Activated CD8-positive, alpha-beta T cell treated with anti-CD3 and anti-CD28 coated beads for 36 hours (primary cell): ENCODE results near the gene PLK2. TPM values are rescaled to one million over a fixed set of nuclear protein-coding genes. Genes with fewer than 3 reads are reported as not detected.

Experiments
- ATAC-seq: fragments of 200-7000 bp; cut with Tn5 transposase; one replicate; pipeline ENCODE4 v1.10.0; 2021; ENCODE audit warnings: mild to moderate bottlenecking, moderate library complexity
- CTCF ChIA-PET: fragments of 350-600 bp; sonication (Branson Sonifier 250); formaldehyde crosslinking; loops from one replicate; lab custom pipeline; 2021; ENCODE audit warnings: antibody characterized with exemption; lab: Charles Lee
- POLR2A ChIA-PET: fragments of 350-600 bp; sonication (Branson Sonifier 250); formaldehyde crosslinking; loops from one replicate; lab custom pipeline; 2021; ENCODE audit warnings: antibody characterized with exemption; lab: Charles Lee
- DNase-seq: peaks from one replicate; pipeline ENCODE4 v3.0.0-alpha.2; 2020
- H3K27ac Mint-ChIP-seq: one replicate; pipeline ENCODE4 v1.8.0; 2021; ENCODE audit warnings: mild to moderate bottlenecking, mixed read lengths
- H3K27me3 Mint-ChIP-seq: one replicate; pipeline ENCODE4 v1.8.0; 2021; ENCODE audit warnings: mixed read lengths
- H3K36me3 Mint-ChIP-seq: one replicate; pipeline ENCODE4 v1.8.0; 2021; ENCODE audit warnings: low read depth, mixed read lengths
- H3K4me1 Mint-ChIP-seq: one replicate; pipeline ENCODE4 v1.8.0; 2021; ENCODE audit warnings: low read depth, mixed read lengths
- H3K4me3 Mint-ChIP-seq: one replicate; pipeline ENCODE4 v1.8.0; 2021; ENCODE audit warnings: mild to moderate bottlenecking, moderate library complexity, mixed read lengths
- H3K9me3 Mint-ChIP-seq: one replicate; pipeline ENCODE4 v1.8.0; 2021; ENCODE audit warnings: mixed read lengths
- intact Hi-C: fragments of 100-400 bp; cut with micrococcal nuclease; formaldehyde crosslinking; loops from one replicate; pipeline ENCODE4 v1.10.0; 2022
- total RNA-seq, 2 experiments: library from RNA; stranded (reverse); gene quantifications; one replicate each; pipeline ENCODE4 v1.2.3, GENCODE V29; 2021
- TF ChIP-seq, protein P1 (sequence below): fragments of 200-600 bp; IDR thresholded peaks from one replicate; pipeline ENCODE4 v1.8.0; 2022; ENCODE audit warnings: antibody characterized with exemption, mild to moderate bottlenecking

The PLK2 gene
- total RNA-seq, 2 experiments from 2014 or later: 3.1 to 4.0 TPM

DNA sequence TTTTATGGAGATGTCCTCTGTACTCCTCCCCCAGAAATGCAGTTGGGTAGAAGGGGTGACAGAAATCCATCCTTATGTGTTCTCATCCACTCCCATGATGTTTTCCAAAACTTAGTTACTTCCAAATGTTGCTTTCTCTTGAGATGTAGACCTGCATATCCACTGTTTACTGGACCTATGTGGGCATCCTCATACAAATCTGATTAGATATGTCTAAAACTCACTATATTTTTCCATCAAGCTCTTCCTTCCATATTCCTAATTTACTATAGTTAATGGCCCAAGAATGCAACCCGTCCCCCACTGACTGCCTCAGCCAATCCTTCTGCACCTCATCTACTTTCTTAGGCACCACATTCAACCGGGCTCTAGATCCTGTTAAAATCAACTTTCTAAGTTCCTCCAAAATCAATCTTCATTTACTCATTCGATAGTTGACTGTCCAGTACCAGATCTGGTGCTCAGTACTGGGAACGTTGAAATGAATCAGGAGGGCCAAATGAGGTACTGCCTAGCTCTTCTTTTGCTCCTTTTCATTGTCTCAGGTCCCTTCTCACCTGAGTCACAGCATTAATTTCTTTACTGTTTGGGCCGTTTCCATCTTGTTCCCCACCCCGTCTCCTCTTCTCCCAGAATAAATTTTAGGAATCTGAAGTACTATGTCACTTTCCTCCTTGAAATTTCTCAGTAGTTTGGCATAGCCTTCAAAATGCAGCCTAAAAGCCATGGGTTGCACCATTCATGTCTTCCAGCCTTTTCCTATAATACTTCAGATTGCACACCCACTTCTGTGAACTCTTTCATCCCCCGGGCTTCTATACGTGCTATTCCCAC is 7.9 kb downstream of the PLK2 start:
- Mint-ChIP-seq H3K36me3 (no peaks in the 10 kb centered on the region), H3K27ac (no peak overlapping the region), H3K4me3 (no peak overlapping the region), H3K4me1 (no peaks in the 10 kb centered on the region), H3K9me3 (no peaks in the 10 kb centered on the region), H3K27me3 (no peaks in the 10 kb centered on the region)
- intact Hi-C loops: no loop called here
- ChIA-PET CTCF (no interaction called here), POLR2A (interaction anchor here (1.1 kb wide), 1 partner anchor 22 kb away, joined by 5 read pairs; no protein-coding TSS in a partner anchor)
- no peak for ATAC-seq
- TF ChIP-seq, protein P1, sequence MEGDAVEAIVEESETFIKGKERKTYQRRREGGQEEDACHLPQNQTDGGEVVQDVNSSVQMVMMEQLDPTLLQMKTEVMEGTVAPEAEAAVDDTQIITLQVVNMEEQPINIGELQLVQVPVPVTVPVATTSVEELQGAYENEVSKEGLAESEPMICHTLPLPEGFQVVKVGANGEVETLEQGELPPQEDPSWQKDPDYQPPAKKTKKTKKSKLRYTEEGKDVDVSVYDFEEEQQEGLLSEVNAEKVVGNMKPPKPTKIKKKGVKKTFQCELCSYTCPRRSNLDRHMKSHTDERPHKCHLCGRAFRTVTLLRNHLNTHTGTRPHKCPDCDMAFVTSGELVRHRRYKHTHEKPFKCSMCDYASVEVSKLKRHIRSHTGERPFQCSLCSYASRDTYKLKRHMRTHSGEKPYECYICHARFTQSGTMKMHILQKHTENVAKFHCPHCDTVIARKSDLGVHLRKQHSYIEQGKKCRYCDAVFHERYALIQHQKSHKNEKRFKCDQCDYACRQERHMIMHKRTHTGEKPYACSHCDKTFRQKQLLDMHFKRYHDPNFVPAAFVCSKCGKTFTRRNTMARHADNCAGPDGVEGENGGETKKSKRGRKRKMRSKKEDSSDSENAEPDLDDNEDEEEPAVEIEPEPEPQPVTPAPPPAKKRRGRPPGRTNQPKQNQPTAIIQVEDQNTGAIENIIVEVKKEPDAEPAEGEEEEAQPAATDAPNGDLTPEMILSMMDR: no peak
- DNase-seq: no peak

DNA sequence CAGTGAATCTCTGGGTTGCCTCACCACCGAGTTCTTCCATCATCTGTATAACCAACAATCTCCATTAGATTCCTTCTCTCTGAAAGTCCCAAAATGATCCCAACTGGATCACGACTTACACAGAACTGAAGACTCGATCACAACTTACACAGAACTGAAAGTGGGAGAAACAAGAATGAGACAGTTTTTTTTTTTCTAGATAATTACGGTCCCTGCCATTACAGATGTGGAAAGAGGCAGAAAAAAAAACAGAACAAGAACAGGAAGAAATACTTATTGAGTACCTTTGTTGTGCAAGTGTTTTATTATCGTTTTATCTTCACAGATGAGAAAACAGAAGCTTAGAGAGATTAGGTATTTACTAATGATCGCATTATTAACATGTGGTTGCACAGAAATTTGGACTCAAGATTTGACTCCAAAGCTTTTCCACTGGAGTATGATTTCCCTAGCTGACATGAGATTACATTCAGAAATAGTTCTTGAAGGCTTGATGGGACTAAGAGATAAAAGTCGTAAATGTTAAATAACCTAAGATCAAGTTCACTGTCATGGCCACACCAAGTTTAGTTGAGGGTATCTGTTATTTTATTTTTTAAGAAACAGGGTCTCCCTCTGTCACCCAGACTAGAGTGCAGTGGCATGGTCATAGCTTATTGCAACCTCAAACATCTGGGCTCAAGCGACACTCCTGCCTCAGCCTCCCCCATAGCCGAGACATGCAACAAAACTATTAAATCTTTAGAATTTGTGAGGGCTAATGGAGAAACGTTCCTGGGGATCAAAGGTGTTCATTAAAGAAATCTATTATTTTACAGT is 8.9 kb downstream of the PLK2 start:
- TF ChIP-seq, protein P1: no peak
- DNase-seq (no peak), ATAC-seq (no peak)
- H3K4me1 Mint-ChIP-seq: no peaks in the 10 kb centered on the region
- peaks cover 2% of the 10 kb centered on the region for H3K27me3 Mint-ChIP-seq
- H3K9me3 Mint-ChIP-seq: peaks cover 1% of the 10 kb centered on the region
- intact Hi-C loops: no loop called here
- H3K36me3 Mint-ChIP-seq: no peaks in the 10 kb centered on the region
- ChIA-PET CTCF (interaction anchor here (1.7 kb wide), 1 partner anchor 9 kb away, joined by 9 read pairs; no protein-coding TSS in a partner anchor), POLR2A (interaction anchor here (1.1 kb wide), 1 partner anchor 21 kb away, joined by 5 read pairs; no protein-coding TSS in a partner anchor)
- no peak overlapping the region for H3K27ac Mint-ChIP-seq
- H3K4me3 Mint-ChIP-seq: no peak overlapping the region

DNA sequence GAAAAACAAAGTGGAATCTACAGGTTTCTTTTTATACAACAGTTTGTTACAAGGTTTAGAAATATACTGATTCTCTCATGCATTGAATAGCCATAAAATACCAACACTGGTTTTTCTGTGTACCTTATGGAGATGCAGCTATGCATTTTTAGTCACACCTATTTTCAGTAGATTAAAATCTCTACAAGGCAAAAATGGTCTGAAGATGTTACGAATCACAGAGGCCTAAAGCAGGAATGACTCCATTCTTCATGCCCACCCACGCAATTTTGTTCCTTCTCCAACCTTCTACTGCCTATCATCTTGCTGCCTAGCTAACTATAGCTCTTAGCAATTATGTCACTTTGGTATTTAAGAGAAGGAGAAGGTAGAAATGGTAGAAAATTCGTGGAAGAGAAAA is 9.9 kb downstream of the PLK2 start:
- Mint-ChIP-seq H3K4me3 (no peak overlapping the region), H3K36me3 (no peaks in the 10 kb centered on the region), H3K27ac (no peak overlapping the region), H3K27me3 (peaks cover 2% of the 10 kb centered on the region), H3K4me1 (no peaks in the 10 kb centered on the region), H3K9me3 (peaks cover 4% of the 10 kb centered on the region)
- TF ChIP-seq, protein P1: no peak
- ChIA-PET CTCF (interaction anchor here (1.7 kb wide), 1 partner anchor 10 kb away, joined by 9 read pairs; no protein-coding TSS in a partner anchor), POLR2A (no interaction called here)
- DNase-seq (no peak), ATAC-seq (no peak)
- intact Hi-C loops: no loop called here

DNA sequence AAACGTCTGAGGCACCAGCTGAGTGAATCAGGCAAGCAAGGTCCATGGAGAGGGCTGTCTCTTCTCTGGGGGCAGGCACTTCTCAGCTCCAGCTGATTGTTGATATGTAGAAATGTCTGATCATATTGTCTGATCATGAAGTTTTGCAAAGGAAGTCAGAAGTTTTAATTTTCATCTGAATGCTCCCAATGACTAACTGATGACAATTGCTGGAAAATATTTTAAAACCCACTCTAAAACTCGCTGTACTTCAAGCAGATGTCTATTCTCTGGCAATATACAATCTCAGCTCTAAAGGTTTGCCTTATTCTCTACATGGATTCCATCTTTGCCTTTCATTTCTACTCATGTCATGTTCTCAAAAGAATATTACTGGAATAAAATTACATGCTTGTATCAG is 12.7 kb downstream of the PLK2 start:
- H3K27ac Mint-ChIP-seq: no peak overlapping the region
- intact Hi-C loops: no loop called here
- H3K4me3 Mint-ChIP-seq: no peak overlapping the region
- no peaks in the 10 kb centered on the region for H3K4me1 Mint-ChIP-seq
- ChIA-PET POLR2A (no interaction called here), CTCF (no interaction called here)
- peaks cover 4% of the 10 kb centered on the region for H3K9me3 Mint-ChIP-seq
- H3K27me3 Mint-ChIP-seq: peaks cover 2% of the 10 kb centered on the region
- ATAC-seq (no peak), DNase-seq (no peak)
- H3K36me3 Mint-ChIP-seq: no peaks in the 10 kb centered on the region
- TF ChIP-seq, protein P1: no peak
